Stimulated activated CD4-positive, alpha-beta T cell treated with anti-CD3 and anti-CD28 coated beads, TNF-alpha, amount 100 ng/mL, for 48 hours (primary cell): ENCODE measurements around the gene CETN1.

Source experiments
- DNase-seq, 3 donors: peaks; one replicate each; pipeline ENCODE4 v3.0.0-alpha.2; 2020; ENCODE audit warnings: low read depth in 3 of 3

The CETN1 gene

DNA sequence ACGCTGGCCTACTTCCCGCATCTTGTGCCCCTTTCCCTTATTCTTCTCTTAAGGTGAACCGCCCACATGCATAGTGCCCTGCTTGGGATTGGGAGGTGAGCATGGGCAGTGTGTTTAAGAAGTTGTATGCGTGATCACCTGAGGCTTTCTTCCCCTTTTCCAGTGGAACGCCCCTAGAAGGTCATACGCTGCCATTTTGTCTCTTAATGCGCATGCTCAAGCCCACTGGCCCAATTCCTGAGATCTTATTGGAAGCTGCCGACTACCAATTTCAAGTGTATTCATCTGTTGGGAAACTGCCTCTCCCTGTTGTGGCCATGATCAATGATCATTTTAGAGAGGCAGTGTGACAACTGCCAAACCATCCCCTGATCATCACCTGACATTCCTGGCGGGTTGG, 3.3 kb upstream of the CETN1 start:
- no peak for DNase-seq

DNA sequence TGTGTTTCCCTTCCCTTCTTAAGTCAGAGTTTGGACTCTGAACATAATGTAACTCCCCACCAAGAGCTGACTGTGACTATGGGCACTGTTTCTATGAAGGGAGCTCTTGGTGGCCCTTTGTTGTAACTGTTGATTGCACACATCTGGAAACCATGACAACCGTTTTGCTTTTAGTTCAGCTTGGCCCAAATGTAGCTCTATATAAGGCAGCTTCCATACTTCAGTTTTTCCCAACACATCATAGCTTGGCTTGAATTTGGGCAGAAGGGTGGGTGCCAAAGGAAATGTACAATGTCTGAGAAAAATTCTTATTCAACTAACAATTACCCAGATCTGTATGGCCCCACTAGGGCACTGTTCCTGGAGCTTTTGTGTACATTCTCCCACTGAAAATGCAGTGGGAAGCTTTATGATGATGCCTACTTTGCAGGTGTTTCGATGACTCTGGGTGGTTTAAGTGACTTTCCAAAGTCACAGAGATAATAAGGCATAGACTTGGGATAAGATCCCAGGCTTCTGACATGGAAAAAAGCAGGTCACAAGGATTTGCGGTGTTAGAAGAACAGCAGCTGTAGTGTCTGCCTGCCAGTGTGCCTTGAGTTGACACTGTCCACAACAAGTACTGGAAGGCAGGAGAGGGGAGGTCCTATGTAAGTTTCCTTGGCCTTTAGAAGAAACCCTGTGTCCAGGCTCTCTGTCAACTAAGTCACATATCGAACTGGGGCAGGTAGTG, 2.4 kb upstream of the CETN1 start:
- no peak for DNase-seq

DNA sequence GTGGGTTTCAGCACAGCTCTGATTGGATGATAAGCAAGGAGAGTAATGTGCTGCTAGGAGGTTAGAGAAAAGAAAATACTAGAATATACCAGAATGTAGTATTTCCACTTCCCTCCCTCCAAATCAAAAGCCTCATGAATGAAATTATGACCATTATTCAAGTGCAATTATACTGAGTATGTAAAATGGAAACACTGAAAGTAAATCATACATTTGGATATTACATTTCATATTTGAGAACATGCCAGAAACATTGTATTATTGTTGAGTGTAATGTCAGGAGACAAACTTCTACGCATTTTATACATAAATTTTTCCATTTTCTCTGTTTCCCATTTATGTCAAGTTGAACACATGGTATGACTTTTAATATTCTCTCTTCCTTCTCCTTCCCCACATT, 942 bp upstream of the CETN1 start:
- no peak for DNase-seq

DNA sequence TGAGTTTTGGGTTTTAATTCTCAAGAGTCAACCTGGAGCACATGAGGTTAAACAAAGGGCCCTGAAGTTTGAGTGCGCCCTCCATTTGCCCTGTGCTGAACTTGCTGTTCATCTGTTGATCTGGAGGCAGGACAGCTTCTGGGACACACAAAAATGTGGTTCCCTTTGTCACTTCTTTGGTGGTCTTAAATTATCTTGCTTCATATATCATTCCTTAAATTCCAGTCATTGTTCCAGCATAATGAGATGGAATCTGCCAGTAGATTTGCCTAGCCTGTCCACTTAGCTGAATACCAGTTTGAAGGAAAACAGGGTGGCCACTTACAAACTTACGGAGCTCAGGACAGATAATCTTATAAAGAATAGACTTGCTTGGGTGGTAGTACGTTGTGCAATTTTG, 916 bp downstream of the CETN1 start:
- DNase-seq: no peak

DNA sequence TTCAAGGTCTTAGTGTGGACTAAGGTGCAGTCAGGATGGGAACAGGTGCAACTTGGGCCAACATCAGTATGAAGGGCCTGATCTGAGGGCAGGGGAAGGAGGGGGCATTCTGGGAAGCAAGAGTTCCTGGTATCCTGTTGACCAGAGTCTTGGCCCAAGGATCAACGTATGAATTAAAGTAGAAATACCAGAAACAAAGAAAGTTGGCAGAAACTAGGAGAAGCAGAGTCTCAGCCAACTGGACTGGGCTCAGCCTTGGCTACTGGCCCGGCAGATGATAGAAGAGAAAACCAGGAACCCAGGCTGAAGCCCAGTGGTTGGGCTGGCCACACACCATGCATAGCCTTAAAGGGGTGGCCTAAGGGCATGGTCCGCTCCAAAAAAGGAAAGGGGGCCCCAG, 2.3 kb downstream of the CETN1 start:
- no peak for DNase-seq

DNA sequence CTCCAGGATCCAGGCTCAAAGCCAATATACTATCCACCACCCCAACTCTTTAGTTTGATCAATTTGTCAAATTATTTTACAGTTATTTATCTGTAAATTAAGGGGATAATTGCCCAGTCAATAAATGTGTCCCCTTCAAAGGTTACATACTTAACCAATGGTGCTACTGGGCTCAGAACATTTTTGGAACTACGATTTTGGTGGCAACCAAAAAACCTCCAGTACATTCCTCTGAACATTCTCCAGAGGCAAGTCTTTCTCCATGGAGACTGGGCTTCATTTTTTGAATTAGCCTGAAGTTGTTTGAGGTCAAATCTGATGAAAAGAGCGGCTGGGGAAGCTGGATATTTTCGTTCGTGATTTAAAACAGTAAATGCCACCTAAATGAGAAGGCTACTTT, 14.9 kb downstream of the CETN1 start:
- no peak for DNase-seq

DNA sequence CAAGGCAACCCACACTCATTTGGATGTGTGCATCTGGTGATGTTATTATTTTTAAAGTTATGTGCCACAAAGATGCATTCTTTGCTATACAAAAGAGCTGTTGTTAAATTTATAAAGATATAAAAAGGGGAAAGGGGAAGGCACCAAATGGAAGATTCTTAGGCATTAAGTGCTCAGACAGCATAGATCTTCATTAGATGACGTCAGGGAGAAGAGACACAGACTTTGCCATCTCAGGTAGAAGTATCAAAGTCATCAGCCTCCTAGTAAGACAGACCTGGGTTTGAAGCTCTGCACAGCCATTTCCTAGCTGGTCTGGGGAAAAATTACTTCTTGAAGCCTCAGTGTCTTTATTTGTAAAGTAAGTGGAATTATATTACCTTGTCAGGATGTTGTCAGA, 15.4 kb downstream of the CETN1 start:
- DNase-seq: no peak

DNA sequence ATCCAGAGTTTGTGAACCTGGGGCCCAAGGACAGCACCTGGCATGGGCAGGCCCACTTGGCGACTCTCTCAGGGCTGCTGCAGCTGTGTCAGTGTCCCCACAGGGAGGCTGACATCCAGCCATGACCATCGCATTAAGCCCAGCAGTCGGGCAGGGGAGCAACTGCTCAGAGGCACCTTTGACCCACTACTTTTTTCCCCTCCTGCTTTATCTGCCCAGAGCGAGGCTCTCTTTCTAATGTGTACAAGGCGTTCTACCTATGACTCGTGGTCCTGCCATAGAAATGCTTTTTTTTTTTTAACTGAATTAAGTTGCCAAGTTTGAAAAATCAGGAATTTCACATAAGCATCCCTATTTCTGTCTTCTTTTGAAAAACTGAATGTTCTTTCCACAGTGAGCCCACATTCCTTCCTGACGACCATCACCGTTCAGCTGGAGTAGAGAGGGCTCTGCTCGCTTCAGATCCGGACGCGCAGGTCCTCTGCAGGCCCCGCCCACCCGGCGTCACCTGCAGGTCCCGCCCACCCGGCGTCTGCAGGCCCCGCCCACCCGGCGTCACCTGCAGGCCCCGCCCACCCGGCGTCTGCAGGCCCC, 16.2 kb downstream of the CETN1 start:
- peak in 1 of 3 donors; percentile 62 for DNase-seq

DNA sequence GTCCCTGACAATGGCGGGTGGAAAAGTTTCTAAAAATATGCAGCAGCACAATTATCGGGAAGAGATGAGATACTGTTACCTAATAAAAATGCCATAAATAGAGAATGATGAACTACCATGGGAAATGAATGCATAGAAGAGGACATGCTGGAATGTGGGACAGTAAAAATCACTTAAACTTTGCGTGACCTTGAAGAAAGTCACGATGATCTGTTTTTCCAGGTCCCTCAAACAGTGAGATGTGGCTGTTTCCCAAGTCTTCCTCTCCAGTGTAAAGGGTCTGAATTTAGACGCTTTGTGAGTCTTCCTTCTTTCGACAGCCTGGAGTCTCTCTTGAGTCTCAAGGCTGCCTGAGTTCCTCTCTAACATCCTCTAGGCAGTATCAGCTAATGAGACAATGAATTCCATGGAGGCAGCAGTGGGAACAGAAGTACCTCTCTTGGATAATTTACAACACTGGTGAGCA, 18.0 kb downstream of the CETN1 start:
- no peak for DNase-seq

DNA sequence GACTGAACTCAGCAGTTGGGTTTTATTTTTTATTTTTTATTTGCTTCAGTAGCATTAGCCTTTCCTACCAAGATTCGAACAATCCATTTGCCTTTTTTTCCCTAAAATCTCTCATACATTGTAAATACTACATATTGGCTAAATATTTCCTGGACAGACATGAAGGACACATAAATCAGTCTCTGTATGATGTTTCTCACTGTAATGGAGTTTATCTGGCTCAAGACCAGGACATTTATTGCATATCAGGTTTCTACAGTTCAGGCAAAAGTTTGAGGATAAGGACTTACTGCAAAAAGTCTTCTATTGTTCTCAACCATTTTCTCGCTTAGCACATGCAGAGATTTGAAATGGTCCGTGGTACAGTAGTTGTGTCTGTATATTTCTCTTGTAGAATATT, 19.9 kb downstream of the CETN1 start:
- DNase-seq: no peak

DNA sequence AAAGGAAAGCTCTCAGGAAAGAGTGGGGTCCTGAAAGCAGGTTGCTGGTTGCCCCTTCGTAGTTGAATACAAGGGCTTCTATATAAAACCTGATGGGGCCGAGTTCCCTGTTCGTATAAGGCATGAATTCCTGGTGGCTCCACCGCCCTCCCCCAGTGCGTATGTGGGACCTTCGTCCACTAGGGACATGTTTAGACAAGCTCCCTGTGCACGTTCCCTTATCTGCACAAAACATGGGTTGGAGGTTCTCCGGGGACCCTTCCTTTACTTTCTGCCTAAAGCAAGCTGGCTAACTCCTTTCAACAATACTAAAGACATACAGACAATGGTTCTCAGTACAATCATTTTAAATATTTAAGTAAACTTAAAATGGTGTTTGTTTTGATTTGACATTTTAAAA, 24.6 kb downstream of the CETN1 start:
- no peak for DNase-seq

DNA sequence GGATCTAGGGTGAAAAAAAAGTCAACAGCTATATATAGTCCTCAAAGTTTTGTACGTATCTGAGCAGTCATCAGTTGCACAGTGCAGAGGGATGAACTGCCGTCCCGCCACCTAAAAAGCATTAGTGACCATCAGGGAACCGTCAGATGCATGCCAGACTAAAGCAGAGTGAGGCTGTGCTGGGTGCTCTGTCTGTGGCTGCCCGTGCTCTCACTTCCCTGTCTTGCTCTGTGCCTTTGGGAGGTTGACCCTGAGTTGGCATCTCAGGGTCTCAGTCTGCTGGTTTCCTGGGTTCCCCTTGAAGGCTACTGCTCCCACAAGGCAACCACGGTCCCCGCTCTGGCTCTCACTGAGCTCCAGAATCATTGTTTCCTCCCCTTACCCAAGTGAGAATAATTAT, 27.8 kb downstream of the CETN1 start:
- no peak for DNase-seq

DNA sequence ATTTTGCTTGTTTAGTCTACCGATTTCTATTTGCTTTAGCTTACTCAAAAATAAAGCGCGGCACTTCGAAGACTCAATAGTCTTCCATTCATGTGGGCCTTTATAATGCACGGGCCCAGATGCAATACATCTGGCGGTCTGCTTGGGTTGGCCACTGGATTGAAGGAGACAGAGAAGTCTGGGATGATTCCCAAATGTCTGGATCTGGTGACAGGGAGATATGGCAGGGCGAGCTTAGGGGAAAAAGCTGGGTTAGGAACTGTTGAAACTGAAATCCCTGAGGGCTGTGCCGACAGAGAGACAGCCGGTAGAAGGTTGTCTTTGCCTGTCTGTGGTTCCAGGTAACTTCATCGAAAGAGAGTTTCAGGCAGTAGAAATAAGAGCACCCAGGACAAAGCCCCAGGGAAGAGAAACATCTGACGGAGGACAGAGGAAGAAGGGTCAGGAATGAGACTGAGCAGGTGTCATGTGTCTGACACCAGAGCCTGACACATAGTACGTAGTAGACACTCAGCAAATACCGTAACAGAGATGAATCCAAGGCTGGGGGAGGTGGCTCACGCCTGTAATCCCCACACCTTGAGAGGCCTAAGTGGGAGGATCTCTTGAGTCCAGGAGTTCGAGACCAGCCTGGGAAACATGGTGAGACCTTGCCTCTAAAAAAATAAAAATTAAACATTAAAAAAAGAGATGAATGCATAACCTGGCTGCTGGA, 30.2 kb downstream of the CETN1 start:
- no peak for DNase-seq

DNA sequence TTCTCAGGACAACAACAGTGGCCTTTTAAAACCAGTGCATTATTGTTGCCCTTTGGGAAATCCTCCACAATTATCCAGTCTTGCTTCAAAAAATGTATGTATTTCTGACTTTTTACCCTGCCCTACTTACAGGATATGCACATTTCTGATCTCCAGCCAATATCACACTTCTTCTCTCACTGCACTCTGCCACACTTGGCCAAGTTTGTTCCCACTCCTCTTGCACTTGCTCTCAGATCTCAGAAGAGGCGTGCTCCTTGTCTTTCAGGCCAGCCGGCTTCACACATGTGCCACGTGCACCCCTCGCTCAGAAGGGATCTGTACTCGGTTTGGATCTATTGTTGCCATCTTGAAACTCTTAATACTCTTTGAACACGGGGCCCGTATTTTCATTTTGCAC, 32.0 kb downstream of the CETN1 start:
- DNase-seq: no peak

DNA sequence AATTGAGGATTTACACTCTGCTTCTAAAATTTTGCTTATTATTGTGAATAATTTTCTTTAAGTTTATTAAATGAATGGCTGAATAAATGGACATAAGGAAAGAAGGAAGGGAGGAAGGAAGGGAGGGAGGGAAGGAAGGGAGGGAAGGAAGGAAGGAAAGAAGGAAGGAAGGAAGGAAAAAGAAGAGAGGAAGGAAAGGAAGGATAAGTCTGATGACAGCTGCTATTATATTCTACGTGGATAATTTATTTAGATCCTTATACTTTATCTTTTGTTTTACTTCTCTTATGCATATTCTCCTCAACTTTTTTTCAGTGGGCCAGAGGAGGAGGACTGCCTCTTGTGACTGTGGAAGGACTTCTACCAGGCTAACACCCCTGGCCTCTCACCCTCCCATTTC, 34.0 kb downstream of the CETN1 start:
- DNase-seq: no peak

DNA sequence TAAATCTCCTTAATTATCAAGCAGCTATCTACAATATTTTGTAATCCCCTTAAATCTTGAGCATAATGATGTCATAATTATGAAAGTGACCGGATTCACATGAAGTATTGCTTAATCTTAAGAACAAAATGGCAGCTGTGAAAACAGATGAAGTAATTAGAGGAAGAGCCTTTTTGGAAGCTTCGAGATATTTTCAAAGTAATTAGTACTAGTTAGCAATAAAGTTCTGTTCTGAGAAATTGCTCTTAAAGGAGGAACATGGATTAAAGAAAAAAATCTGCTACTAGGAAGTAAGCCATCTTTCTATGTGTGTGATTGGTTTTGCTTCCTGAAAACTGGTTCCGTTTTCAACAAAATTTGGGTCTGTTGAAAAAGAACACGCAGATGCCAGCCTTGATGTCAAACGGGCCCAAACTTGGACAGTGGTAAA, 34.9 kb downstream of the CETN1 start:
- DNase-seq: no peak

DNA sequence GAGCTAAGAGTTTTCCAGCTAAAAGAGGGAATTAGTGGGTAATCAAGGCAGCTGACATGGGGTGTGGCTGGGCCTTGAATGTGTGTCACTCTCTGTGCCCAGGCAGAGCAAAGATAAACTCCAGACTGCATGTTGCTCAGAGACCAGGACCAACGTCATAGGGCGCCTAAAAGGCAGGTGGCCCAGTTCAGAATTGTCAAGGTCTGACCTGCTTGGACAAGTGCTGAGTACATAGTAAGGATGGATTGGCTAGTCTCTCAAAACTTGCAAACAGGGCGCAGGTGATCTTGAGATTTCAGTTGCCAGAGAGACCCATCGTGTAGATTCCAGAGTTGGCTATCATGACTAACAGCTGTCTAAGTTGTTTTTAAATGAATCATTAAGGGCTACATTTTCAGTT, 35.6 kb downstream of the CETN1 start:
- no peak for DNase-seq

DNA sequence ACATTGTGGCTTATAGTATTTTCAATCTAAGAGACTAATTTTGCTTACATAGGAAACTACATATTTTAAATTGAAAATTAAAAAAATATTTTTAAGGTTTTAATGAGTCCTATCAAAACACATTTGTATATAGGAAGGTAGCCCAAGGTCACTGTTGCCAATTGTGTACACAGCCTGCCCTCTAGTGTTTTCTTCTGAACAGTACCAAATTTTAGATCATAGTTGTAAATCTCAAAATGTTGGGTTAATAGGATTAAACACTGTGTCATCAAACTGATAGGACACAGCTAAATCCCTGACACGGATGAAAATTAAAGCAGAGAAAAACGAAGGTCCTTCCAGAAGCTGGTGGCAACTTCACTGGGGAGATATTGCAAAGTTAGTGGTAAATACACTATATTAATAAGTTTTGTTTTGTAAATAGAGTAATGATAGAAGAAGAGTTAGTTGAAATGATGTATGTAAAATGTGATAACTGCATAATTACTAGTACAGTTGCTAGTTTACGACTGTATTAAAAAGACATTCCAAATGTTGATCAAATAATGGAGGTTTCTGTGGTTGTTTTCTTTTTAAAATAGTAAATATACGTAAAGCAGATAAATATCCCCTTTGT, 36.3 kb downstream of the CETN1 start:
- DNase-seq: no peak

DNA sequence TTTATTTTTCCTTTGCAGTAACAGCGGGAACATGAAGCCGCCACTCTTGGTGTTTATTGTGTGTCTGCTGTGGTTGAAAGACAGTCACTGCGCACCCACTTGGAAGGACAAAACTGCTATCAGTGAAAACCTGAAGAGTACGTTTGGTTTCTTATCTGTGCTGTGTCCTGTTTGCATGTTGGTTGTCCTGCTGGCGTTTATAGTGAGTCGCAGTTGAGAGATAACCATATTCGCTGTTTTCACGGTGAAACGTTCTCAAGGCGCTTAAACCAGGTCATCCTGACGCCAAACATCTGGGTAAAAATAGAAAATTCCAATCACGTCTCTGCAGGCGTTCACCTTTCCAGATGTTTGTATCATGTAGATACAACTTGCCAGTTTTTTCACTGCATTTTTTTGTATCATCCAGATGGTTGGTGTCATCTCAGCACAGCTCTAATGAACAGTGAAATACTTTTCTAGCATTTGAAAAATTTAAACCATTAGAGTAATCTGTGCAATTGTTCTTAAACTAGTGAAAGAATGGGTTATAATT, 37.9 kb downstream of the CETN1 start:
- no peak for DNase-seq

DNA sequence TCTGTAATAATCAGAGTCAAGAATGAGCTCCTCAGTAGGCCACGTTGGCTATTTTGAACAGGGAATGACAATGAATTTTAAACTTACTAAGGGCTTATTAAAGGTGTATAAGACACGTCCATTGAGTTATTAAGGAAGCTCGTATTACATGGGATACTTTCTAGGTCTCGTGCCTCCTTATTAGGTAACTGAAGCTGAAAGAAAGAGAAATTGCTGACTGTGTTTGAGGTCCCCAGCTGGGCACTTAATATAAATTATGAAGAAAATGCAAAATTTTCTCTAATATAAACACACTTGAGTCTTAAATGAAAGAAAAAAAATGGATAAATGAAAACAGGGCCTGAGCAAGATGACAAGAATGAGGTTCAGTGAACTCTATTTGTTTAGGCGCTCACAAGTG, 38.4 kb downstream of the CETN1 start:
- no peak for DNase-seq

DNA sequence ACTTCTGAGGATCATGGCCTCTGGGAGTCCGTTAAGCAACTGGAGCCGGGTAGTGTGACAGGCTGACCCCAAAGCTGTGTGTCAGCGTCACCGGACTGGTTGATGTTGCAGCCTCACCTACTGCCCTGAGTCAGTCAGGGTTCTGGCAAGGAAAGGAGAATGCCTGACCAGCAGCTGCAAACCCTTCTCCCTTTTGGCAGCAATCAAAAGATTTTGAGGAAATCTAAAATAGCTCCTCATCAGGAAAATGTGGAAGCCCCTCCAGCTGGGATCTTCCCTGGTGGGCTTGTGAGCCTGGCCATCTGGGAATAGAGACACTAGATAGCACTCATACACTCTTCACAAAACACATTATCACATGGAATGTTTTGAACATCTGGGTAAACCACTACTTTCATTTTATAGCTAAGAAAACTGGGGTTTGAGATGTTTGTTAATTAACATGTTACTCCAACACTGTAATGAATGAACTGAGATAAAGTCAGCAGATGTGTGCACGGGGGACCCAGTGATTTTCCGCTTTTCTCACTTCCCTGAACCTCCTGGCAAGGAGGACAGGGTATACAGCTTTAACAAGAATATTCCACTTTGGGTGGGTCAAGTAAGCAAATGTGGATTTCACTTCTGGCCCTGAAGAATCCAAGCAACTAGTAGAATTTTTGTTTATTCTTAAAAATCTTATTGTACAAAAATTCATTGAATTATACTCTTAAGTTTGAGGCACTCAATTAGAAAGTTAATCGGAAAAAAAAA, 41.3 kb downstream of the CETN1 start:
- no peak for DNase-seq

DNA sequence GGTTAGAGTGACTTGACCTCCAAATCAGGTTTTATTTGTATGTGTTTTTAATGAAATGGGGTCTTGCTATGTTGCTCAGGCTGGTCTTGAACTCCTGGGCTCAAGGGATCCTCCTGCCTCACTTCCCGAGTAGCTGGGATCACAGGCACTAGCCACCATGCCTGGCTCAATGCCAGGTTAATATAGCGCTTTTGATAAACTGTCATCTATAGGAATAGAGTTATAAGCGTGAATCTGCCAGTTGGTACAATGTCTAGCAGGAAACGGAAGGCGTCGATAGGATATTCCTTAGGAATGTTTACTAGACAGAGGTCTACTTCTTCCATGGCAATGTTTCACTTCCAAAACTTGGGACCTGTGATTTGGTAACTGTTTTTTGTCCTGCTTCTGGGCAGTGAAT, 42.1 kb downstream of the CETN1 start:
- no peak for DNase-seq
